GM19468 (cell line): ENCODE measurements around the gene EHBP1.
"Not testable (repeated sequence)": the region's sequence is repeated elsewhere in the genome, so short reads cannot be mapped to it uniquely, and the experiment has no call there.

Experiments used
- ATAC-seq: cut with Tn5 transposase; IDR thresholded peaks from one replicate; pipeline ENCODE4 v1.9.1; 2021; ENCODE audit warnings: mild to moderate bottlenecking, moderate library complexity, moderate number of reproducible peaks; ENCODE audit not compliant: unreplicated experiment; ENCODE audit errors: extremely low read depth

Gene EHBP1

DNA sequence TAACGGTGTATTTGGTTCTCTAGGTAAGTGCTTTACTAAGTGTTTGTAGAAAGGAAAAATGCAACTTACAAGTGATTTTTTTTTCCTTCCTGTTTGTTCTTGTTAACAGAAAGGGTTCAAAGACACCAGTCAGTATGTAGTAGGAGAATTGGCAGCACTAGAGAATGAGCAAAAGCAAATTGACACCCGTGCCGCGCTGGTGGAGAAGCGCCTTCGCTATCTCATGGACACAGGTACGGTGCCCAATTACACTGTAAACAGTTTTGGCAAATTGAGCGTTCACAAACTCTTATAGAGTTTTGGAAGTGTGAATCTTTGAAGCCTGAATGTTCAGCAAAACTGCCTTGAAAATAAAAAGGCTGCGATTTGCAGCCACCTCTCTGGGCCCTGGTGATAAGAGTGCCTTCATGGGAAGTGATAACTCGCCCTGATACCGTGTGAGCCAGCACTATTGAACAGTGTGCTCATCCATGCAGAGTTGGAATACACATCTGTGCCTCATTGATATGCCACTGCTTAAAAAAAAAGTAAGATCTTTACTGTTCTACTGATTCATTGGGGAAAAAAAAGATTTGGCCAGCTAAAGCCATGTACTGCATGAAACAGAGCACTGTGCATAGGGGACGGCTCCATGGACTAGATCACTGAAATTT is 291.1 kb downstream of the EHBP1 start:
- ATAC-seq = no peak

- ATAC-seq = no peak
Measured at GRCh38 chr2:62998949-62999348, 293.4 kb downstream of the EHBP1 start.

DNA sequence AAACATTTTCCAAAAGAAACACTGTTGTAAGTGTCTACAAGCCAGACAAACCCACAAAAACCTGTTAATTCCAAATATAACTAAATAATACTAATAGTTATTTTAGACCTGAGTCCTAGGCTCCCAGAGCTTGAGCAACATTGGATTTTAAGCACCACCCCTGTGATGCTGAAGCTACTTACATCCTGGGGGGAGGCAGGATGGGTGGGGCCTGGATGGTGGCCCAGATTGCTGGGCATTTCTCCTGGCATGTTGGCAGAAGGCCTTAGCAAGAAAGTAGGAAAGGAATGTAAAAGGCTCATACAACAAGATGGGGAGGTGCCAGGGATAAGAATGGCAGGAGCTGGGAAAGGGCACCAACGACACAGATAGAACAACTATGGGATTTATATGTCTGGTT is 294.4 kb downstream of the EHBP1 start:
- no peak for ATAC-seq

GRCh38 chr2:63000801-63001200 is 295.3 kb downstream of the EHBP1 start:
- no peak for ATAC-seq

- ATAC-seq = no peak
Measured at GRCh38 chr2:63001576-63001975, 296.1 kb downstream of the EHBP1 start.

DNA sequence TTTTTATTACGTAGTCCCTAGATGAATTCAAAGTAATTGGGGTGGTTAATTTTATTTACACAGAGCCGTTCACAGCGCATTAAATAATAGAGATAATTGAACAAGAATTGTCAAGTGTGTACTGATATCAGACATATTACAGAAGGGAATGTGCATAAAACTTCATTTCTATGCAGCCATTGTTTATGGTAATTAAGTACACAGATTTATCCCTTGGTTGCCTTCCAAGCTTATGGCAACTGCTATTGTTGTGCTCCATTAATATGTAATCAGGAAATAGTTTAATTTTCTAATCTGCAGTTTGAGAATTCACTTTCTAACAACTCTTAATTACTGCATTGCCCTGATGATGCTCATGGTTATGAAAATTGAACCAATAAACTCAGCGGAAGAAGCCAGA is 297.8 kb downstream of the EHBP1 start:
- no peak for ATAC-seq

GRCh38 chr2:63007813-63008458 is 302.4 kb downstream of the EHBP1 start:
- no peak for ATAC-seq

- ATAC-seq = no peak
Measured at GRCh38 chr2:63008838-63009237, 303.3 kb downstream of the EHBP1 start.

DNA sequence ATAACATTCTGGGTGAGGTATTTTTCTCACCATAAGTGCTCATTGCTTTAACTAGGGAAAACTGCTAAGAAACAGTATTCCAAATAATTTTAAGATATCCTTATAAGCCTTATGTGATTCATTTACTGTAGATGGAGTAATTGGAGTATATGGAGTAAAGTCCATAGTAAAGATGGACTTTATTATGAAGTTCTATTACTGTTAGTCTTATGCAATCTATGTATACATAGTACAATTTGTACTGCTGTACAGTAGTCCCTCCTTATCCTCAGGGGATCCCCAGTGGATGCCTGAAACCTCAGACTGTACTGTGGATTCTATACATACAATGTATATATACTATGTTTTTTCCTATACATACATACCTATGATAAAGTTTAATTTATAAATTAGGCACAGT is 304.0 kb downstream of the EHBP1 start:
- no peak for ATAC-seq

GRCh38 chr2:63012541-63012940 is 307.0 kb downstream of the EHBP1 start:
- no peak for ATAC-seq

DNA sequence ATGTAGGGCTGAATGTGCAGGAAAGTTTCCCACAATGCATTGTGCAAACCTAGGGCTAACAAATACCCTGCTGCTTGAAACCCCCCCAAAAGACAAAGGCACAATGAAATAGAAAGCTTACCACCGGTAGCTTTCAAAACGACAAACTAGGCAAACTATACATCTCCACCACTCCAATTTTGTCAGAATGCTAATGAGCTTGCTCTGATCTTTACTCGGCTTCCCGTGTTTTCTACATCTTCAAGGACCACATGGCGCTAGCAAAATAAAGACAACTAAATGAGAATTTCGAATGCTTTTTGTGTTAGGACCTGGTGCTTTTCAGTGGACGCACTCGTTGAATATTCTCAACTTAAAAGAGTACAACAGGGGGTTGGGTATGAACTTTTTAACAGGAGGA is 307.9 kb downstream of the EHBP1 start:
- ATAC-seq = no peak

- no peak for ATAC-seq
Measured at GRCh38 chr2:63015389-63015788, 309.9 kb downstream of the EHBP1 start.

GRCh38 chr2:63018439-63018838 is 312.9 kb downstream of the EHBP1 start:
- no peak for ATAC-seq

GRCh38 chr2:63019686-63020085 is 314.2 kb downstream of the EHBP1 start:
- not testable (repeated sequence) for ATAC-seq

- no peak for ATAC-seq
Measured at GRCh38 chr2:63023444-63023843, 317.9 kb downstream of the EHBP1 start.

- no peak for ATAC-seq
Measured at GRCh38 chr2:63027220-63027619, 321.7 kb downstream of the EHBP1 start.

- ATAC-seq = no peak
Measured at GRCh38 chr2:63029058-63029457, 323.5 kb downstream of the EHBP1 start.

DNA sequence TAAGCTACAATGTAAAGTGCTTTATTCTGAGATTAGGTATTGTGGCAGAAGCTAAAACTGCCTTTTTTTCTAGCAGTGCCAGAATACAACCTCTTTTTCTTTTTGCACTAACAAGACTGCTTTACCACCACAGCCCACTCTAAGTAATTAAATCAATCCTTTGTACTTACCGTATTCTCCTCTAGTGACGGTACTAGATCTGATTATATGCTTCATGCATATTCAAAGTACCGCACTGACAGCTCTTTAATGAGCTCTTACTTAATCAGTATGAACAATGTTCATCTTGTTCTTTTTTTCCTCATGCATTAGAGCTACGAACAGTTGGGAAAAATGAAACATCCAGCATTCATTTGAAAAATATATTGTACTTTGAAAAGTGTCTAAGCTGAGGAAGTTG is 329.0 kb downstream of the EHBP1 start:
- ATAC-seq = no peak

DNA sequence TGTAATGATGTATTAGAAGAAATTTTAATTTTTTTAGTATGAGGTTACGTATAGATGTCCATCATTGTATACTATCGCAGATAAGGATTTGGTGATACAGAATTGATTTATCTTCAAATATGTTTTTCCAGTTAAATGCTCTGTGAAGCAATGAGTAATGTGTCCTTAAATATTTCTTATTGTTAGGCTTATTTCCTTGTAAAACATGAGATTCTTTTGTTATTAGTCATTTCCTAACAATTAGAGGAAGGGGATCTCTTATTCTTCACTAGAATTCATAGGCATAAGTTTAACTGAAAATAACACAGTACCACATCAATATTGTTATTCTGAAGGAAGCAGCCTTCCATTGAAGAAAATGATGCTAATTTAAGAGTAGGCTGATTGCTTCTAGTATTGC is 329.7 kb downstream of the EHBP1 start:
- ATAC-seq = no peak

DNA sequence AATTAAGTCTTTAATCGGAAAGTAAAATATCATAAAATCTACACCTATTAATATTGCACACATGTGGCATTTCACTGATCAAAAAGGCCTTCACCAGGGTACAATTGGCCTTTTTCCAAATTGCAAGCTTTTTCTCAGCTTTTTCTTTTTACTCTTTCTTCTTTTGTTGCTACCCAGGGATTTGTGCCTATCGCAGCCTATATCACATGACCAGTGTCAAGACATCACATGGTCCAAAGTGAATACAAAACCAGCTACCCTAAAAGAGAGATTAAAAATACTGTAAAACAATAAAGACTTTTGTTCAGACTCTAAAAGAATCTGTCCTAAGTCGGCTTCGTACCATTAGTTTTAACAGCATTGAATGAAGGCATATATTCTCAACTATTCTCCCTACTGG is 330.1 kb downstream of the EHBP1 start:
- ATAC-seq = no peak

- ATAC-seq = no peak
Measured at GRCh38 chr2:63038034-63038433, 332.5 kb downstream of the EHBP1 start.

DNA sequence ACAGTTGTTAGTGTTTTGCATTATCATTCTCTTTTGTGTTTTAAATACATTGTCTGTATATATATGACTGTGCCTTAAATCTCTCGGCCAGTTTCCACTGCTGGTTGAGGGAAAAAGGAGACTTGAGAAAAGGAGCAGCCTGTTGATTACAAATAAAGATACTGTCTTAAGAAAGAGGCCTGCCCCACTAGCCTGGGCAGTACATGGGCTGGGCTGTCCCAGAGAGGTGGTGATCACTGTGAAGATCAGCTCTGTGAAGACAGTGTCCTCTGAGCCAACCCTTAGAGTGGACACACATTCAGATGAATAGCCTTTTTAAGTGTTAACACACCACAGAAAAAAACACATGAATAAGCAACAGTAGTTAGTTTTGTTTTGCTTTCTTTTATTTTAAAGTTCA is 335.1 kb downstream of the EHBP1 start:
- no peak for ATAC-seq
